ENCODE data around the gene MLF2.

- TF ChIP-seq EZH2 (IDR thresholded peaks at IDR 0.05) (no peak), CTCF (IDR thresholded peaks at IDR 0.05) (no peak), EZH2phosphoT487 (IDR thresholded peaks at IDR 0.05) (no peak)
Observed at GRCh38 chr12:6782119-6782518, 29.2 kb upstream of the MLF2 start.

Measured in neural progenitor cell (in vitro differentiated cells).